Skin epidermis (tissue), 12 donors: ENCODE data around the gene KNDC1.

Source experiments
- H3K27ac ChIP-seq, 21 experiments: fragments of 200-600 bp; sonication (generic) in 11 of 21; one replicate each; pipeline ENCODE4 v1.5.0; 2020; ENCODE audit warnings: mild to moderate bottlenecking in 3 of 21, inconsistent platforms in 2 of 21, moderate library complexity in 2 of 21
- H3K4me3 ChIP-seq, 7 experiments: fragments of 200-600 bp; sonication (generic) in 2 of 7; one replicate each; pipeline ENCODE4 v1.5.0; 2020; ENCODE audit warnings: inconsistent platforms in 2 of 7, mild to moderate bottlenecking in 2 of 7, moderate library complexity in 1 of 7

The KNDC1 gene

GRCh38 chr10:133123746-133124356 lies 36.2 kb upstream of the KNDC1 start:
- H3K27ac ChIP-seq, result no peak overlapping the region
- no peak overlapping the region for H3K4me3 ChIP-seq

- no peak overlapping the region for H3K4me3 ChIP-seq
- no peak overlapping the region for H3K27ac ChIP-seq
These were observed 35.4 kb upstream of the KNDC1 start for GRCh38 chr10:133124357-133125211.

- Histone ChIP-seq H3K4me3 (no peak overlapping the region), H3K27ac (no peak overlapping the region)
These were observed 34.1 kb upstream of the KNDC1 start for GRCh38 chr10:133125901-133126300.

- Histone ChIP-seq H3K27ac (no peak overlapping the region), H3K4me3 (no peak overlapping the region)
These were observed 33.4 kb upstream of the KNDC1 start for GRCh38 chr10:133126431-133127290.

GRCh38 chr10:133127291-133128125 lies 32.5 kb upstream of the KNDC1 start:
- Histone ChIP-seq H3K4me3 (no peak overlapping the region), H3K27ac (no peak overlapping the region)

- no peak overlapping the region for H3K4me3 ChIP-seq
These were observed 31.6 kb upstream of the KNDC1 start for GRCh38 chr10:133128126-133129070.

GRCh38 chr10:133129071-133129858 lies 30.8 kb upstream of the KNDC1 start:
- H3K27ac ChIP-seq, result no peak overlapping the region
- no peak overlapping the region for H3K4me3 ChIP-seq

More at GRCh38 chr10:133128126-133129070, 31.6 kb upstream of the KNDC1 start:
- H3K27ac ChIP-seq, result no peak overlapping the region

- Histone ChIP-seq H3K4me3 (no peak overlapping the region), H3K27ac (no peak overlapping the region)
These were observed 30.0 kb upstream of the KNDC1 start for GRCh38 chr10:133129859-133130495.

- Histone ChIP-seq H3K4me3 (no peak overlapping the region), H3K27ac (no peak overlapping the region)
These were observed 29.4 kb upstream of the KNDC1 start for GRCh38 chr10:133130602-133131001.

GRCh38 chr10:133131053-133131452 lies 29.0 kb upstream of the KNDC1 start:
- Histone ChIP-seq H3K4me3 (no peak overlapping the region), H3K27ac (no peak overlapping the region)

GRCh38 chr10:133131734-133132472 lies 28.1 kb upstream of the KNDC1 start:
- no peak overlapping the region for H3K4me3 ChIP-seq
- no peak overlapping the region for H3K27ac ChIP-seq

- no peak overlapping the region for H3K4me3 ChIP-seq
- H3K27ac ChIP-seq, result no peak overlapping the region
These were observed 27.3 kb upstream of the KNDC1 start for GRCh38 chr10:133132473-133133291.

- Histone ChIP-seq H3K27ac (no peak overlapping the region), H3K4me3 (no peak overlapping the region)
These were observed 26.4 kb upstream of the KNDC1 start for GRCh38 chr10:133133471-133134231.

- Histone ChIP-seq H3K4me3 (no peak overlapping the region), H3K27ac (no peak overlapping the region)
These were observed 25.5 kb upstream of the KNDC1 start for GRCh38 chr10:133134411-133135115.
